Ovary (tissue), 9 donors: ENCODE results near the gene ARHGDIB. TPM values are rescaled to one million over a fixed set of nuclear protein-coding genes. Genes with fewer than 3 reads are reported as not detected.

ENCODE experiments used
- DNase-seq, 5 donors: peaks; one replicate each; pipeline ENCODE4 v3.0.0-alpha.2; 2019 to 2020
- H3K27ac ChIP-seq, 2 donors: fragments of 200-600 bp; one replicate each; pipeline versions ENCODE4 v1.5.1 to v1.8.0; 2019 to 2022
- H3K27me3 ChIP-seq: fragments of 200-600 bp; one replicate; pipeline ENCODE4 v1.8.0; 2022
- H3K36me3 ChIP-seq: fragments of 200-600 bp; sonication (generic); one replicate; pipeline ENCODE4 v1.5.1; 2019
- H3K4me1 ChIP-seq: one replicate; pipeline ENCODE4 v1.8.1; 2013; ENCODE audit warnings: mild to moderate bottlenecking, moderate library complexity; ENCODE audit not compliant: insufficient read depth
- H3K4me3 ChIP-seq: fragments of 200-600 bp; sonication (generic); one replicate; pipeline ENCODE4 v1.5.1; 2017
- H3K9me3 ChIP-seq, 2 donors: fragments of 200-600 bp in 1 of 2; sonication (generic) in 1 of 2; one replicate each; pipeline versions ENCODE4 v1.5.1 to v1.8.1; 2013 to 2019; ENCODE audit warnings: mild to moderate bottlenecking in 1 of 2, moderate library complexity in 1 of 2
- CTCF ChIP-seq, 3 donors: fragments of 450-650 bp in 2 of 3; fragments of 200-600 bp in 1 of 3; IDR thresholded peaks; one replicate each; pipeline versions ENCODE4 v1.5.1 to v1.8.0; 2016 to 2022; ENCODE audit warnings: antibody characterized with exemption in 3 of 3, mild to moderate bottlenecking in 1 of 3
- EP300 ChIP-seq: sonication (generic); formaldehyde crosslinking; IDR thresholded peaks from one replicate; pipeline ENCODE4 v1.6.1; 2017; ENCODE audit warnings: antibody characterized with exemption
- POLR2A ChIP-seq: fragments of 450-650 bp; IDR thresholded peaks from one replicate; pipeline ENCODE4 v1.6.1; 2017; ENCODE audit warnings: antibody characterized with exemption, mild to moderate bottlenecking, moderate library complexity
- WGBS, 3 donors: extraction: QIAGEN DNeasy Blood & Tissue Kit in 1 of 3; methylation state at CpG; one replicate each; pipeline versions ENCODE4 v1.1.5 to v1.1.7; 2013 to 2017; 5-methylcytosine and 5-hydroxymethylcytosine counted together
- intact Hi-C, 4 donors: fragments of 100-400 bp; cut with DNase I; formaldehyde crosslinking; loops; one replicate each; pipeline versions ENCODE4 v1.11.0 to v1.15.1; 2022 to 2023
- polyA plus RNA-seq, 2 donors: library from polyadenylated mRNA; stranded (reverse); fragments of 200-250 nt in 1 of 2; fragments of 350-450 nt in 1 of 2; fragmentation: Illumina TruSeq in 1 of 2; extraction: RNeasy Lipid Tissue Mini Kit (QIAGEN cat#74804) in 1 of 2; gene quantifications; one replicate each; pipeline ENCODE4 v1.2.3, GENCODE V29; 2013 to 2014
- total RNA-seq, 7 donors: library from RNA; depleted of rRNA in 2 of 7; stranded (reverse); fragments of >200 nt in 2 of 7; fragmentation: NEBNext Ultra II Directional in 3 of 7; extraction: Animal tissue kit (Norgen Biotek cat#: 25700) in 3 of 7; gene quantifications; one replicate each; pipeline versions ENCODE4 v1.1.0 to v1.2.4, GENCODE V29; 2016 to 2023
- donor health status: DM: no; HTN: no; CAD: no; lungs with moderate emphysema.
- donor health status: DM: no; HTN: no; CAD: no.
- donor health status: Bipolar disorder and iron deficiency.
- donor health status: DM: yes; HTN: yes; CAD: no.
- donor health status: DM: no; HTN: no; CAD: no.
- donor health status: DM: yes; HTN: yes; CAD: no.

Gene ARHGDIB
- total and polyA plus RNA-seq, 9 donors = 16.0 to 212 (median 36.6) TPM

- peaks cover 4% of the 10 kb centered on the region for H3K4me1 ChIP-seq
- TF ChIP-seq CTCF (IDR thresholded peaks at IDR 0.05) = no peak
- no peak for TF ChIP-seq POLR2A
- no peak for TF ChIP-seq EP300
- H3K27me3 ChIP-seq = no peaks in the 10 kb centered on the region
- no peak overlapping the region for H3K27ac ChIP-seq
- no peaks in the 10 kb centered on the region for H3K9me3 ChIP-seq
- H3K36me3 ChIP-seq = no peaks in the 10 kb centered on the region
- intact Hi-C loops = loop anchor here in 3 of 4 donors (5.0 to 10.0 kb wide), 3 partner anchors 62 to 1165 kb away; no protein-coding TSS in a partner anchor
- 74 to 86% (median 75%) methylated on average over 2 of the region's 2 CpGs for WGBS, 3 donors
- no peak for DNase-seq
- no peak overlapping the region for H3K4me3 ChIP-seq
Measured at GRCh38 chr12:14956905-14957304, 4.5 kb downstream of the ARHGDIB start.

- Histone ChIP-seq H3K27ac (no peak overlapping the region), H3K27me3 (no peaks in the 10 kb centered on the region), H3K4me3 (no peak overlapping the region), H3K4me1 (peaks cover 6% of the 10 kb centered on the region), H3K36me3 (no peaks in the 10 kb centered on the region), H3K9me3 (no peaks in the 10 kb centered on the region)
- no peak for DNase-seq
- TF ChIP-seq CTCF (IDR thresholded peaks at IDR 0.05) (no peak), EP300 (no peak), POLR2A (no peak)
- WGBS, 3 donors = 83 to 88% (median 85%) methylated on average over 9 of the region's 9 CpGs
- intact Hi-C loops = loop anchor here in 3 of 4 donors (5.0 to 10.0 kb wide), 3 partner anchors 61 to 1164 kb away; no protein-coding TSS in a partner anchor
Measured at GRCh38 chr12:14956024-14956891, 5.1 kb downstream of the ARHGDIB start.

GRCh38 chr12:14954269-14954668, 7.1 kb downstream of the ARHGDIB start:
- no peak overlapping the region for H3K27ac ChIP-seq
- peaks cover 4% of the 10 kb centered on the region for H3K4me1 ChIP-seq
- WGBS, 3 donors = 93 to 98% (median 96%) methylated on average over 4 of the region's 4 CpGs

GRCh38 chr12:14953752-14954151, 7.6 kb downstream of the ARHGDIB start:
- intact Hi-C loops = loop anchor here in 1 of 4 donors (10.0 kb wide), 1 partner anchor 59 kb away; no protein-coding TSS in a partner anchor
- Histone ChIP-seq H3K27ac (no peak overlapping the region), H3K4me1 (peaks cover 6% of the 10 kb centered on the region), H3K27me3 (no peaks in the 10 kb centered on the region), H3K9me3 (no peaks in the 10 kb centered on the region), H3K36me3 (no peaks in the 10 kb centered on the region), H3K4me3 (no peak overlapping the region)
- DNase-seq = no peak
- TF ChIP-seq POLR2A (no peak), CTCF (IDR thresholded peaks at IDR 0.05) (no peak), EP300 (no peak)
- 87 to 95% (median 93%) methylated on average over 1 of the region's 1 CpG for WGBS, 3 donors

More at GRCh38 chr12:14954269-14954668, 7.1 kb downstream of the ARHGDIB start:
- no peaks in the 10 kb centered on the region for H3K36me3 ChIP-seq
- no peaks in the 10 kb centered on the region for H3K27me3 ChIP-seq
- TF ChIP-seq EP300 (no peak), CTCF (IDR thresholded peaks at IDR 0.05) (no peak), POLR2A (no peak)
- no peak for DNase-seq
- H3K4me3 ChIP-seq = no peak overlapping the region
- intact Hi-C loops = loop anchor here in 1 of 4 donors (10.0 kb wide), 1 partner anchor 59 kb away; no protein-coding TSS in a partner anchor
- no peaks in the 10 kb centered on the region for H3K9me3 ChIP-seq
